AG10803 (cell line): ENCODE results near the gene GRID1.

Source experiments
- DNase-seq: peaks from one replicate; pipeline ENCODE4 v3.0.0; 2010; ENCODE audit warnings: low read depth
- H3K4me3 ChIP-seq: 2 replicates; pipeline ENCODE4 v1.5.1; 2011; ENCODE audit warnings: mild to moderate bottlenecking, low read length, control low read depth
- TF ChIP-seq, protein P1 (sequence below): conservative IDR thresholded peaks from 2 replicates; pipeline ENCODE4 v1.5.1; 2011; ENCODE audit warnings: mild to moderate bottlenecking, low read length, control low read depth, inconsistent platforms

Gene GRID1

DNA sequence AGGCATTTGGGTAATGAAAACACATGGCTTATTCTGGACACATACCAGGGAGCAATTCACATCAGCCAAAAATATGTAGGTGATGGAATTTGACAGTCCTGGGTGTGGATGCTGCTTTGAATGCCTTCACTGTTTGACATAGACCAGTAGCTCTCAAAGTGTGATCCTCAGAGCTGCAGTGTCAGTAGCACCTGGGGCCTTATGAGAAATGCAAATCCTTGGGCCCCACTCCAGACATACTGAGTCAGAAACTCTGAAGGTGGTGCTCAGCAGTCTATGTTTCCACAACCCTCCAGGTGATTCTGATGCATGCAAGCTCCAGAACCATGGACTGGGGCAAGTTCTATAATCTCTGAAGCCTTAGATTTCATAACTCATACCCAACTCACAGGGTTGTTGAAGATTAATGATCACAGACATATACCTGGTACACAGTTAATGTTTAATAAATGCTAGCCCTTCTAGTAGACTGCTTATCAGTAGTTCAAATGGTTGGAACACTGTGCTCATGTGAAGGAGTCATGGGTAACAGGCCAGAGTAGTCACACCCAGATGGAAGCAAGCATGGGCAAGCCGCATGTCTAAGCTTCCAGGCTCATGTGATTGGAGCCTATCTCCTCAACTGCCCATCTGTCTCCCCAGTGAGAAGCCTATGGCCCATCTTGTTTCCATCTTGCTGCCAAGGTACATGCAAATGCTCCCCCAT, 715.7 kb downstream of the GRID1 start:
- TF ChIP-seq, protein P1, sequence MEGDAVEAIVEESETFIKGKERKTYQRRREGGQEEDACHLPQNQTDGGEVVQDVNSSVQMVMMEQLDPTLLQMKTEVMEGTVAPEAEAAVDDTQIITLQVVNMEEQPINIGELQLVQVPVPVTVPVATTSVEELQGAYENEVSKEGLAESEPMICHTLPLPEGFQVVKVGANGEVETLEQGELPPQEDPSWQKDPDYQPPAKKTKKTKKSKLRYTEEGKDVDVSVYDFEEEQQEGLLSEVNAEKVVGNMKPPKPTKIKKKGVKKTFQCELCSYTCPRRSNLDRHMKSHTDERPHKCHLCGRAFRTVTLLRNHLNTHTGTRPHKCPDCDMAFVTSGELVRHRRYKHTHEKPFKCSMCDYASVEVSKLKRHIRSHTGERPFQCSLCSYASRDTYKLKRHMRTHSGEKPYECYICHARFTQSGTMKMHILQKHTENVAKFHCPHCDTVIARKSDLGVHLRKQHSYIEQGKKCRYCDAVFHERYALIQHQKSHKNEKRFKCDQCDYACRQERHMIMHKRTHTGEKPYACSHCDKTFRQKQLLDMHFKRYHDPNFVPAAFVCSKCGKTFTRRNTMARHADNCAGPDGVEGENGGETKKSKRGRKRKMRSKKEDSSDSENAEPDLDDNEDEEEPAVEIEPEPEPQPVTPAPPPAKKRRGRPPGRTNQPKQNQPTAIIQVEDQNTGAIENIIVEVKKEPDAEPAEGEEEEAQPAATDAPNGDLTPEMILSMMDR: no peak
- no peak overlapping the region for H3K4me3 ChIP-seq
- no peak for DNase-seq

GRCh38 chr10:85649461-85649860, 717.1 kb downstream of the GRID1 start:
- H3K4me3 ChIP-seq: no peak overlapping the region
- peak; percentile 30 for DNase-seq
- TF ChIP-seq, protein P1: no peak

GRCh38 chr10:85648279-85648754, 718.3 kb downstream of the GRID1 start:
- TF ChIP-seq, protein P1: no peak
- no peak for DNase-seq
- no peak overlapping the region for H3K4me3 ChIP-seq

DNA sequence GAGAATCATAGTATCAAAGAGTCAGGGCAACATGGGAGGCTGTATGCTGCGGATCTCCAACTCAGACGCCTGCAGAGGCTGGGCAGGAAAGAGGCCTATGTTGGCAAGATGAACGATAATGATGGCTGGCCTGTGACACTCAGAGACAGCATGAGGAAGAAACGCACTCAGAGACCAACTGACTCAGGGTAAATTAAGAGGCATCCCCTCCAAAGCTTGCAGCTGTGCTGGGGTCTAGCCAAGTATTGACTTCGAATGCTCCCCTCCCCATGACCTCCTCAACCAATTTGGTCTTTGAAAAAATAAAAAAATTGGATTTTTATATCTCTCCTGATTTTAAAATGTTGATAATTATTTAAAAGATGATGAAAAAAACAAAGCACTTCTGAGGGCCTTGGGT, 718.9 kb downstream of the GRID1 start:
- DNase-seq: no peak
- H3K4me3 ChIP-seq: no peak overlapping the region
- TF ChIP-seq, protein P1: no peak

DNA sequence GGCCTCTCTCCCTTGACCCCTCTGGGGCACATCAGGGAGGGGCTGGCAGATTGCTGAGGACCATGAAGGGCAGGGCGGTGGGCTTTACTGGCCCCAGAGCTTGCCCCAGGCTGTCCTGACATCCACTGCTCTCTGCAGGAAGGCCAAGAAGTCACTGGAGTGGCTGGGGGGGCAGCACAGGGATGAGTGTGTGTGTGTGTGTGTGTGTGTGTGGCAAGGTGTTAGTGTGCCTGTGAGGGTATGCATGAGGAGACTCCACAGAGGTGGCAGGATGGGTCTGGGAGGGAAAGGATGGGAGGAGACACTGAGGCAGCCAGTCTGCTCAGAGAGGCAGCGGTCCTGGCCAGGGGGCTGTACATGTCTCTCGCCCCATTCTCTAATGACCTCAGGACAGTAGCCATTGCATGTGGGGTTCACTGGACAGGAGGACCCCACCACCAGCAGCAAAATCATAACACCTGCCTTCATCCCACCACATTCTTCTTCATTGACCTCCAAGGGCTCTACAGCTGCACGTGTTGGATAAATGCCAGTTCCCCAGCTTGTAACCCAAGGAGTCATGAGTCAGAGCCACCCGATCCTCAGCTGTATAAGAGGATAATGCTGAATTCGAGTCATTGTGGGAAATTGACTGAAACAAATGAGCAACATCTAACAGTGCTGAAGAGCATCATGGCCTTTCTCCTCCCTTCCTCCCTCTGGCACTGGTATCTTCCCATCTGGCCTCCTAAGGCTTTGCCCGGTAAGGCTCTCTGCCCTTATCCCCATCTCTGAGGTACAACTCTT, 720.5 kb downstream of the GRID1 start:
- TF ChIP-seq, protein P1: no peak
- H3K4me3 ChIP-seq: no peak overlapping the region
- DNase-seq: peak; percentile 29

GRCh38 chr10:85645053-85645452, 721.5 kb downstream of the GRID1 start:
- no peak for DNase-seq
- H3K4me3 ChIP-seq: no peak overlapping the region
- TF ChIP-seq, protein P1: no peak
